Neural crest cell (in vitro differentiated cells): ENCODE data around the gene LSS. TPM values are rescaled to one million over a fixed set of nuclear protein-coding genes. Genes with fewer than 3 reads are reported as not detected.

Experiments
- DNase-seq: peaks from one replicate; pipeline ENCODE4 v3.0.0; 2021; ENCODE audit warnings: low read depth, mixed read lengths, low spot score
- H3K27ac Mint-ChIP-seq: one replicate; pipeline ENCODE4 v1.8.0; 2021; ENCODE audit warnings: mild to moderate bottlenecking, mixed read lengths; ENCODE audit not compliant: unreplicated experiment
- H3K27me3 Mint-ChIP-seq: 2 replicates; pipeline ENCODE4 v1.8.0; 2021; ENCODE audit warnings: low read depth, mild to moderate bottlenecking, mixed read lengths
- H3K36me3 Mint-ChIP-seq: 2 replicates; pipeline ENCODE4 v1.8.0; 2021; ENCODE audit warnings: low read depth, mild to moderate bottlenecking, mixed read lengths
- H3K4me1 Mint-ChIP-seq: 2 replicates; pipeline ENCODE4 v1.8.0; 2021; ENCODE audit warnings: mixed read lengths
- H3K4me3 Mint-ChIP-seq: one replicate; pipeline ENCODE4 v1.8.0; 2021; ENCODE audit warnings: mild to moderate bottlenecking, mixed read lengths
- H3K9me3 Mint-ChIP-seq: 2 replicates; pipeline ENCODE4 v1.8.0; 2021; ENCODE audit warnings: mixed read lengths
- CTCF ChIP-seq: fragments of 200-600 bp; sonication (generic); conservative IDR thresholded peaks from 2 replicates; pipeline ENCODE4 v1.5.0; 2021; ENCODE audit warnings: antibody characterized with exemption, mild to moderate bottlenecking
- total RNA-seq: library from RNA; stranded (reverse); gene quantifications from 2 replicates; pipeline ENCODE4 v1.2.1, GENCODE V29; 2021

The LSS gene
- total RNA-seq, 1 donor from 2014 or later = 225 TPM

GRCh38 chr21:46191686-46192575, 36.6 kb downstream of the LSS start:
- TF ChIP-seq CTCF = no peak
- H3K27ac Mint-ChIP-seq = no peak overlapping the region
- no peak overlapping the region for H3K4me3 Mint-ChIP-seq
- H3K9me3 Mint-ChIP-seq = no peaks in the 10 kb centered on the region
- no peak for DNase-seq
- H3K27me3 Mint-ChIP-seq = no peaks in the 10 kb centered on the region
- H3K36me3 Mint-ChIP-seq = peaks cover 30% of the 10 kb centered on the region
- H3K4me1 Mint-ChIP-seq = peaks cover 43% of the 10 kb centered on the region

- Mint-ChIP-seq H3K27ac (no peak overlapping the region), H3K9me3 (no peaks in the 10 kb centered on the region), H3K27me3 (no peaks in the 10 kb centered on the region), H3K4me3 (no peak overlapping the region), H3K4me1 (peaks cover 46% of the 10 kb centered on the region), H3K36me3 (peaks cover 29% of the 10 kb centered on the region)
- TF ChIP-seq CTCF = no peak
- no peak for DNase-seq
These were observed 37.3 kb downstream of the LSS start for GRCh38 chr21:46191257-46191685.

- H3K36me3 Mint-ChIP-seq = peaks cover 27% of the 10 kb centered on the region
- H3K4me1 Mint-ChIP-seq = peaks cover 49% of the 10 kb centered on the region
- no peak for TF ChIP-seq CTCF
- H3K27ac Mint-ChIP-seq = no peak overlapping the region
- no peak for DNase-seq
- no peaks in the 10 kb centered on the region for H3K9me3 Mint-ChIP-seq
- H3K4me3 Mint-ChIP-seq = no peak overlapping the region
- H3K27me3 Mint-ChIP-seq = no peaks in the 10 kb centered on the region
These were observed 38.0 kb downstream of the LSS start for GRCh38 chr21:46190491-46191131.

GRCh38 chr21:46189959-46190490, 38.5 kb downstream of the LSS start:
- H3K27me3 Mint-ChIP-seq = no peaks in the 10 kb centered on the region
- no peak overlapping the region for H3K27ac Mint-ChIP-seq
- peaks cover 27% of the 10 kb centered on the region for H3K36me3 Mint-ChIP-seq
- peak overlapping the region; percentile 27 for H3K4me3 Mint-ChIP-seq
- peaks cover 55% of the 10 kb centered on the region for H3K4me1 Mint-ChIP-seq
- no peak for TF ChIP-seq CTCF
- H3K9me3 Mint-ChIP-seq = no peaks in the 10 kb centered on the region
- no peak for DNase-seq

GRCh38 chr21:46189213-46189958, 39.2 kb downstream of the LSS start:
- DNase-seq = no peak
- H3K27me3 Mint-ChIP-seq = no peaks in the 10 kb centered on the region
- H3K9me3 Mint-ChIP-seq = no peaks in the 10 kb centered on the region
- peaks cover 26% of the 10 kb centered on the region for H3K36me3 Mint-ChIP-seq
- H3K4me3 Mint-ChIP-seq = peak overlapping the region; percentile 47
- TF ChIP-seq CTCF = no peak
- H3K4me1 Mint-ChIP-seq = peaks cover 60% of the 10 kb centered on the region
- H3K27ac Mint-ChIP-seq = peak overlapping the region; percentile 12
